Gastroesophageal sphincter (tissue), 3 donors: ENCODE data around the gene DCLK2.

ENCODE experiments used
- CTCF ChIP-seq, 4 experiments: fragments of 200-600 bp in 2 of 4; fragments of 450-650 bp in 2 of 4; sonication (generic) in 1 of 4; IDR thresholded peaks; one replicate each; pipeline ENCODE4 v1.5.1; 2017 to 2019; ENCODE audit warnings: antibody characterized with exemption in 4 of 4, mild to moderate bottlenecking in 2 of 4, moderate library complexity in 2 of 4
- POLR2A ChIP-seq, 2 donors: fragments of 450-650 bp; IDR thresholded peaks; one replicate each; pipeline ENCODE4 v1.6.1; 2017; ENCODE audit warnings: antibody characterized with exemption in 2 of 2, mild to moderate bottlenecking in 2 of 2, moderate library complexity in 1 of 2
- POLR2AphosphoS5 ChIP-seq: sonication (generic); formaldehyde crosslinking; IDR thresholded peaks from one replicate; pipeline ENCODE4 v1.6.1; 2017; ENCODE audit warnings: antibody characterized with exemption

GRCh38 chr4:150211016-150211415 is 132.8 kb downstream of the DCLK2 start:
- TF ChIP-seq CTCF (IDR thresholded peaks at IDR 0.05) (no peak), POLR2A (IDR thresholded peaks at IDR 0.05) (no peak), POLR2AphosphoS5 (no peak)
